ENCODE data around the gene TRIM47. TPM values are rescaled to one million over a fixed set of nuclear protein-coding genes. Genes with fewer than 3 reads are reported as not detected.

TRIM47 gene
- total and polyA plus RNA-seq, 2 experiments from 2014 or later = 13.0 to 36.9 TPM

GRCh38 chr17:75849279-75849646 is 29.1 kb downstream of the TRIM47 start:
- Histone ChIP-seq H2AFZ (no peak overlapping the region), H3K36me3 (replicated peaks; ENCODE audit: insufficient read depth, low read depth) (no peaks in the 10 kb centered on the region), H3K4me1 (ENCODE audit: insufficient read depth) (peaks cover 21% of the 10 kb centered on the region), H3K4me2 (no peak overlapping the region), H3K79me2 (peaks cover 19% of the 10 kb centered on the region), H3K9me3 (ENCODE audit: low read depth) (no peaks in the 10 kb centered on the region), H3K4me3 (no peak overlapping the region), H3K27me3 (no peaks in the 10 kb centered on the region), H3K9me2 (replicated peaks; ENCODE audit: insufficient read depth) (no peaks in the 10 kb centered on the region), H4K20me1 (ENCODE audit: insufficient read depth, poor library complexity, severe bottlenecking) (no peaks in the 10 kb centered on the region), H3K27ac (no peak overlapping the region)
- WGBS (ENCODE audit: low lambda C conversion rate, missing lambda C conversion rate) = 97% methylated on average over 11 of the region's 11 CpGs
- TF ChIP-seq EZH2 (IDR thresholded peaks at IDR 0.05; ENCODE audit: borderline replicate concordance) = no peak
- no peak for TF ChIP-seq CTCF (IDR thresholded peaks at IDR 0.05; ENCODE audit: poor library complexity)
- no peak for TF ChIP-seq EZH2phosphoT487 (IDR thresholded peaks at IDR 0.05; ENCODE audit: low read depth, severe bottlenecking, unreplicated experiment)
- no peak for DNase-seq (ENCODE audit: low spot score)

- Histone ChIP-seq H3K4me2 (no peak overlapping the region), H3K4me3 (no peak overlapping the region), H3K36me3 (replicated peaks; ENCODE audit: insufficient read depth, low read depth) (no peaks in the 10 kb centered on the region), H3K4me1 (ENCODE audit: insufficient read depth) (peaks cover 22% of the 10 kb centered on the region), H3K27me3 (no peaks in the 10 kb centered on the region), H4K20me1 (ENCODE audit: insufficient read depth, poor library complexity, severe bottlenecking) (no peaks in the 10 kb centered on the region), H3K79me2 (peaks cover 16% of the 10 kb centered on the region), H3K9me2 (replicated peaks; ENCODE audit: insufficient read depth) (no peaks in the 10 kb centered on the region), H3K27ac (no peak overlapping the region), H3K9me3 (ENCODE audit: low read depth) (no peaks in the 10 kb centered on the region), H2AFZ (no peak overlapping the region)
- TF ChIP-seq EZH2 (IDR thresholded peaks at IDR 0.05; ENCODE audit: borderline replicate concordance) (no peak), EZH2phosphoT487 (IDR thresholded peaks at IDR 0.05; ENCODE audit: low read depth, severe bottlenecking, unreplicated experiment) (no peak), CTCF (IDR thresholded peaks at IDR 0.05; ENCODE audit: poor library complexity) (peak; percentile 61)
- WGBS (ENCODE audit: low lambda C conversion rate, missing lambda C conversion rate) = 64% methylated on average over 16 of the region's 16 CpGs
- DNase-seq (ENCODE audit: low spot score) = peak; percentile 86
These were observed 29.7 kb downstream of the TRIM47 start for GRCh38 chr17:75848523-75849278.

GRCh38 chr17:75847614-75848522 is 30.5 kb downstream of the TRIM47 start:
- Histone ChIP-seq H3K4me1 (ENCODE audit: insufficient read depth) (peaks cover 22% of the 10 kb centered on the region), H3K4me2 (no peak overlapping the region), H3K36me3 (replicated peaks; ENCODE audit: insufficient read depth, low read depth) (no peaks in the 10 kb centered on the region)

More at GRCh38 chr17:75847614-75848522, 30.5 kb downstream of the TRIM47 start:
- Histone ChIP-seq H3K27me3 (no peaks in the 10 kb centered on the region), H3K79me2 (peaks cover 7% of the 10 kb centered on the region), H2AFZ (no peak overlapping the region), H4K20me1 (ENCODE audit: insufficient read depth, poor library complexity, severe bottlenecking) (no peaks in the 10 kb centered on the region), H3K27ac (no peak overlapping the region), H3K9me3 (ENCODE audit: low read depth) (no peaks in the 10 kb centered on the region), H3K4me3 (no peak overlapping the region), H3K9me2 (replicated peaks; ENCODE audit: insufficient read depth) (no peaks in the 10 kb centered on the region)
- 91% methylated on average over 24 of the region's 25 CpGs for WGBS (ENCODE audit: low lambda C conversion rate, missing lambda C conversion rate)
- DNase-seq (ENCODE audit: low spot score) = no peak
- no peak for TF ChIP-seq CTCF (IDR thresholded peaks at IDR 0.05; ENCODE audit: poor library complexity)
- TF ChIP-seq EZH2phosphoT487 (IDR thresholded peaks at IDR 0.05; ENCODE audit: low read depth, severe bottlenecking, unreplicated experiment) = no peak
- TF ChIP-seq EZH2 (IDR thresholded peaks at IDR 0.05; ENCODE audit: borderline replicate concordance) = no peak

Measured in hepatocyte (in vitro differentiated cells).